Neuronal stem cell (in vitro differentiated cells): Measurements from ENCODE around the gene FBXO21.

Experiments used
- DNase-seq: peaks from one replicate; pipeline ENCODE4 v3.0.0-alpha.2; 2013; ENCODE audit warnings: low spot score
- H2AFZ ChIP-seq: one replicate; pipeline ENCODE4 v1.6.1; 2013; ENCODE audit warnings: mild to moderate bottlenecking, low read length, inconsistent platforms
- H2AK5ac ChIP-seq: 2 replicates; pipeline ENCODE4 v1.6.1; 2013; ENCODE audit warnings: low read depth, mild to moderate bottlenecking, inconsistent platforms, low read length, moderate library complexity, mixed read lengths
- H2BK120ac ChIP-seq: 2 replicates; pipeline ENCODE4 v1.6.1; 2013; ENCODE audit warnings: low read depth, mild to moderate bottlenecking, inconsistent platforms, low read length, moderate library complexity, mixed read lengths
- H2BK12ac ChIP-seq: one replicate; pipeline ENCODE4 v1.6.1; 2013; ENCODE audit warnings: low read length, inconsistent platforms
- H2BK15ac ChIP-seq: 2 replicates; pipeline ENCODE4 v1.6.1; 2013; ENCODE audit warnings: mild to moderate bottlenecking, low read length, inconsistent platforms, mixed read lengths
- H2BK5ac ChIP-seq: one replicate; pipeline ENCODE4 v1.6.1; 2013; ENCODE audit warnings: inconsistent platforms, mild to moderate bottlenecking, low read length, moderate library complexity
- H3K14ac ChIP-seq: one replicate; pipeline ENCODE4 v1.6.1; 2013; ENCODE audit warnings: low read length, inconsistent platforms
- H3K18ac ChIP-seq: 2 replicates; pipeline ENCODE4 v1.6.1; 2013; ENCODE audit warnings: low read length, inconsistent platforms
- H3K23ac ChIP-seq: 2 replicates; pipeline ENCODE4 v1.6.1; 2013; ENCODE audit warnings: low read depth, mild to moderate bottlenecking, mixed read lengths, low read length, inconsistent platforms; ENCODE audit not compliant: poor library complexity
- H3K27ac ChIP-seq: replicated peaks from 3 replicates; pipeline ENCODE4 v1.5.1; 2013; ENCODE audit warnings: low read length, inconsistent platforms
- H3K27me3 ChIP-seq, 3 experiments: 2 replicates each; pipeline ENCODE4 v1.6.1; 2013; ENCODE audit warnings: low read length in 3 of 3, mild to moderate bottlenecking in 2 of 3, inconsistent platforms in 1 of 3, low read depth in 1 of 3, mixed read lengths in 1 of 3, moderate library complexity in 1 of 3; ENCODE audit not compliant: control insufficient read depth in 3 of 3, insufficient read depth in 3 of 3
- H3K36me3 ChIP-seq, 2 donors: replicated peaks in 1 of 2; 2 replicates each; pipeline ENCODE4 v1.6.1; 2013; ENCODE audit warnings: low read length in 2 of 2; ENCODE audit not compliant: control insufficient read depth in 2 of 2, insufficient read depth in 2 of 2
- H3K4ac ChIP-seq: 2 replicates; pipeline ENCODE4 v1.6.1; 2013; ENCODE audit warnings: inconsistent platforms, mild to moderate bottlenecking, low read length, moderate library complexity
- H3K4me1 ChIP-seq, 2 donors: 1 replicate in 1 of 2; 2 replicates in 1 of 2; pipeline ENCODE4 v1.6.1; 2013; ENCODE audit warnings: low read length in 2 of 2, low read depth in 1 of 2; ENCODE audit not compliant: control insufficient read depth in 2 of 2, insufficient read depth in 1 of 2
- H3K4me2 ChIP-seq: one replicate; pipeline ENCODE4 v1.6.1; 2013; ENCODE audit warnings: mild to moderate bottlenecking, low read length, inconsistent platforms; ENCODE audit not compliant: insufficient read depth, poor library complexity, severe bottlenecking
- H3K4me3 ChIP-seq, 2 donors: 2 replicates each; pipeline ENCODE4 v1.5.1; 2013; ENCODE audit warnings: low read length in 2 of 2, mild to moderate bottlenecking in 2 of 2, inconsistent platforms in 1 of 2, moderate library complexity in 1 of 2
- H3K79me1 ChIP-seq: one replicate; pipeline ENCODE4 v1.6.1; 2013; ENCODE audit warnings: low read depth, mild to moderate bottlenecking, inconsistent platforms, low read length, moderate library complexity
- H3K9ac ChIP-seq: one replicate; pipeline ENCODE4 v1.6.1; 2013; ENCODE audit warnings: mild to moderate bottlenecking, low read depth, low read length, inconsistent platforms; ENCODE audit not compliant: poor library complexity
- H3K9me3 ChIP-seq, 2 donors: replicated peaks in 1 of 2; 2 replicates each; pipeline versions ENCODE3 to v1.6.1; 2013; ENCODE audit warnings: low read length in 2 of 2, mild to moderate bottlenecking in 2 of 2, inconsistent platforms in 1 of 2, low read depth in 1 of 2, mixed read lengths in 1 of 2, moderate library complexity in 1 of 2; ENCODE audit not compliant: control insufficient read depth in 2 of 2, insufficient read depth in 1 of 2
- H4K8ac ChIP-seq: one replicate; pipeline ENCODE4 v1.6.1; 2013; ENCODE audit warnings: low read depth, mild to moderate bottlenecking, inconsistent platforms, low read length, moderate library complexity
- H4K91ac ChIP-seq: one replicate; pipeline ENCODE4 v1.6.1; 2013; ENCODE audit warnings: low read length, low read depth, mild to moderate bottlenecking, inconsistent platforms; ENCODE audit not compliant: poor library complexity
- WGBS, 2 donors: extraction: QIAGEN DNeasy Blood & Tissue Kit; methylation state at CpG; one replicate each; pipeline ENCODE4 v1.1.7; 2013; ENCODE audit warnings: missing lambda C conversion rate in 2 of 2, mixed read lengths in 1 of 2; ENCODE audit not compliant: insufficient read length in 2 of 2, insufficient replicate concordance in 1 of 2; ENCODE audit errors: extremely low coverage in 2 of 2; 5-methylcytosine and 5-hydroxymethylcytosine counted together

Gene FBXO21

GRCh38 chr12:117142094-117142493 is 48.2 kb downstream of the FBXO21 start:
- H3K27ac ChIP-seq = no peak overlapping the region
- no peak overlapping the region for H3K14ac ChIP-seq
- H3K79me1 ChIP-seq = no peaks in the 10 kb centered on the region

GRCh38 chr12:117141097-117141898 is 49.0 kb downstream of the FBXO21 start:
- no CpG with 5 or more reads among the region's 29 CpGs for WGBS, 2 donors
- Histone ChIP-seq H3K4me2 (no peak overlapping the region), H4K91ac (peak overlapping the region; percentile 53), H2AFZ (no peak overlapping the region), H3K4ac (no peak overlapping the region), H3K27ac (no peak overlapping the region), H3K9ac (peak overlapping the region; percentile 64), H3K36me3 (peaks cover 11 to 44% of the 10 kb centered on the region in 2 donors), H2BK15ac (no peak overlapping the region), H3K79me1 (no peaks in the 10 kb centered on the region), H2BK12ac (no peak overlapping the region), H3K9me3 (no peaks in the 10 kb centered on the region), H3K27me3 (no peaks in the 10 kb centered on the region), H3K4me3 (no peak overlapping the region), H3K23ac (peak overlapping the region; percentile 81), H3K18ac (peak overlapping the region; percentile 77), H3K4me1 (peaks cover 0 to 3% of the 10 kb centered on the region in 2 donors), H2BK5ac (no peak overlapping the region), H2BK120ac (no peak overlapping the region), H3K14ac (no peak overlapping the region), H4K8ac (no peak overlapping the region), H2AK5ac (no peak overlapping the region)
- DNase-seq = no peak

More at GRCh38 chr12:117142094-117142493, 48.2 kb downstream of the FBXO21 start:
- H3K27me3 ChIP-seq = no peaks in the 10 kb centered on the region
- H3K36me3 ChIP-seq = peaks cover 11 to 49% of the 10 kb centered on the region in 2 donors
- H4K8ac ChIP-seq = no peak overlapping the region
- no peak overlapping the region for H3K4ac ChIP-seq
- no peak overlapping the region for H2BK15ac ChIP-seq
- H2AFZ ChIP-seq = no peak overlapping the region
- no peak overlapping the region for H3K9ac ChIP-seq
- no peak overlapping the region for H2AK5ac ChIP-seq
- H3K4me1 ChIP-seq = peaks cover 0 to 3% of the 10 kb centered on the region in 2 donors
- no peak overlapping the region for H3K23ac ChIP-seq
- WGBS, 2 donors = no CpG with 5 or more reads among the region's 12 CpGs
- no peak overlapping the region for H3K4me3 ChIP-seq
- no peak overlapping the region for H3K18ac ChIP-seq
- no peak overlapping the region for H2BK120ac ChIP-seq
- H4K91ac ChIP-seq = no peak overlapping the region
- H3K9me3 ChIP-seq = no peaks in the 10 kb centered on the region
- DNase-seq = no peak
- H2BK12ac ChIP-seq = no peak overlapping the region
- H2BK5ac ChIP-seq = no peak overlapping the region
- H3K4me2 ChIP-seq = no peak overlapping the region

- H3K4me1 ChIP-seq = peaks cover 0 to 3% of the 10 kb centered on the region in 2 donors
- no peak for DNase-seq
- H2AFZ ChIP-seq = no peak overlapping the region
- no peaks in the 10 kb centered on the region for H3K27me3 ChIP-seq
- H3K9me3 ChIP-seq = no peaks in the 10 kb centered on the region
- H2BK120ac ChIP-seq = no peak overlapping the region
- no peaks in the 10 kb centered on the region for H3K79me1 ChIP-seq
- no peak overlapping the region for H3K18ac ChIP-seq
- no peak overlapping the region for H2BK12ac ChIP-seq
- no CpG with 5 or more reads among the region's 12 CpGs for WGBS, 2 donors
- peaks cover 5 to 36% of the 10 kb centered on the region in 2 donors for H3K36me3 ChIP-seq
- H3K23ac ChIP-seq = no peak overlapping the region
- H4K91ac ChIP-seq = no peak overlapping the region
- no peak overlapping the region for H2BK15ac ChIP-seq
- H3K27ac ChIP-seq = no peak overlapping the region
- H3K4me3 ChIP-seq = no peak overlapping the region
- H2BK5ac ChIP-seq = no peak overlapping the region
- H4K8ac ChIP-seq = no peak overlapping the region
- H3K14ac ChIP-seq = no peak overlapping the region
- no peak overlapping the region for H3K4me2 ChIP-seq
- no peak overlapping the region for H3K9ac ChIP-seq
- no peak overlapping the region for H2AK5ac ChIP-seq
- no peak overlapping the region for H3K4ac ChIP-seq
Measured at GRCh38 chr12:117140397-117141096, 49.7 kb downstream of the FBXO21 start.

GRCh38 chr12:117139025-117139717 is 51.1 kb downstream of the FBXO21 start:
- Histone ChIP-seq H4K91ac (no peak overlapping the region), H2BK120ac (no peak overlapping the region), H3K27ac (no peak overlapping the region), H3K4ac (no peak overlapping the region), H3K18ac (no peak overlapping the region), H2BK5ac (no peak overlapping the region), H3K4me3 (no peak overlapping the region), H3K79me1 (no peaks in the 10 kb centered on the region), H2AFZ (no peak overlapping the region), H3K9me3 (no peaks in the 10 kb centered on the region), H3K36me3 (peaks cover 1 to 22% of the 10 kb centered on the region in 2 donors), H2BK12ac (no peak overlapping the region), H2BK15ac (no peak overlapping the region), H2AK5ac (no peak overlapping the region), H3K9ac (no peak overlapping the region), H3K4me2 (no peak overlapping the region), H3K23ac (no peak overlapping the region), H3K27me3 (no peaks in the 10 kb centered on the region), H4K8ac (no peak overlapping the region), H3K4me1 (peaks cover 0 to 3% of the 10 kb centered on the region in 2 donors), H3K14ac (no peak overlapping the region)
- no peak for DNase-seq
- WGBS, 2 donors = no CpG with 5 or more reads among the region's 5 CpGs
